Ishikawa (cell line): ENCODE results near the gene BMP4.

ENCODE experiments used
- CEBPB ChIP-seq: IDR thresholded peaks from 2 replicates; pipeline ENCODE4 v1.6.1; 2012
- CREB1 ChIP-seq: IDR thresholded peaks from 2 replicates; pipeline ENCODE4 v1.6.1; 2012; ENCODE audit warnings: low read depth
- EGR1 ChIP-seq: IDR thresholded peaks from 2 replicates; pipeline ENCODE4 v1.6.1; 2012
- EP300 ChIP-seq: IDR thresholded peaks from 2 replicates; pipeline ENCODE4 v1.6.1; 2012; ENCODE audit warnings: borderline replicate concordance
- FOXM1 ChIP-seq: IDR thresholded peaks from 2 replicates; pipeline ENCODE4 v1.6.1; 2012; ENCODE audit warnings: low read depth, borderline replicate concordance
- MAX ChIP-seq: IDR thresholded peaks from 2 replicates; pipeline ENCODE4 v1.6.1; 2012
- NFIC ChIP-seq: IDR thresholded peaks from 2 replicates; pipeline ENCODE4 v1.6.1; 2012
- RAD21 ChIP-seq: IDR thresholded peaks from 2 replicates; pipeline ENCODE4 v1.6.1; 2012; ENCODE audit warnings: low read depth
- TAF1 ChIP-seq: IDR thresholded peaks from 2 replicates; pipeline ENCODE4 v1.6.1; 2012; ENCODE audit warnings: low read depth, mild to moderate bottlenecking
- TCF12 ChIP-seq: IDR thresholded peaks from 2 replicates; pipeline ENCODE4 v1.6.1; 2012; ENCODE audit warnings: low read depth
- TEAD4 ChIP-seq: IDR thresholded peaks from 2 replicates; pipeline ENCODE4 v1.6.1; 2012
- USF1 ChIP-seq: IDR thresholded peaks from 2 replicates; pipeline ENCODE4 v1.6.1; 2012
- YY1 ChIP-seq: IDR thresholded peaks from 2 replicates; pipeline ENCODE4 v1.6.1; 2012; ENCODE audit warnings: low read depth
- ZBTB7A ChIP-seq: IDR thresholded peaks from 2 replicates; pipeline ENCODE4 v1.6.1; 2012; ENCODE audit warnings: low read depth
- TF ChIP-seq, protein P1 (sequence below): IDR thresholded peaks from 2 replicates; pipeline ENCODE4 v1.6.1; 2012; ENCODE audit warnings: low read depth, mild to moderate bottlenecking

The BMP4 gene

GRCh38 chr14:53956427-53957201 lies at the start of gene BMP4:
Gene BMP4 (minus strand): TSS chr14:53956825. CDS start chr14:53952222, 4,603 bp downstream.
- TF ChIP-seq ZBTB7A = no peak
- TF ChIP-seq, protein P1, sequence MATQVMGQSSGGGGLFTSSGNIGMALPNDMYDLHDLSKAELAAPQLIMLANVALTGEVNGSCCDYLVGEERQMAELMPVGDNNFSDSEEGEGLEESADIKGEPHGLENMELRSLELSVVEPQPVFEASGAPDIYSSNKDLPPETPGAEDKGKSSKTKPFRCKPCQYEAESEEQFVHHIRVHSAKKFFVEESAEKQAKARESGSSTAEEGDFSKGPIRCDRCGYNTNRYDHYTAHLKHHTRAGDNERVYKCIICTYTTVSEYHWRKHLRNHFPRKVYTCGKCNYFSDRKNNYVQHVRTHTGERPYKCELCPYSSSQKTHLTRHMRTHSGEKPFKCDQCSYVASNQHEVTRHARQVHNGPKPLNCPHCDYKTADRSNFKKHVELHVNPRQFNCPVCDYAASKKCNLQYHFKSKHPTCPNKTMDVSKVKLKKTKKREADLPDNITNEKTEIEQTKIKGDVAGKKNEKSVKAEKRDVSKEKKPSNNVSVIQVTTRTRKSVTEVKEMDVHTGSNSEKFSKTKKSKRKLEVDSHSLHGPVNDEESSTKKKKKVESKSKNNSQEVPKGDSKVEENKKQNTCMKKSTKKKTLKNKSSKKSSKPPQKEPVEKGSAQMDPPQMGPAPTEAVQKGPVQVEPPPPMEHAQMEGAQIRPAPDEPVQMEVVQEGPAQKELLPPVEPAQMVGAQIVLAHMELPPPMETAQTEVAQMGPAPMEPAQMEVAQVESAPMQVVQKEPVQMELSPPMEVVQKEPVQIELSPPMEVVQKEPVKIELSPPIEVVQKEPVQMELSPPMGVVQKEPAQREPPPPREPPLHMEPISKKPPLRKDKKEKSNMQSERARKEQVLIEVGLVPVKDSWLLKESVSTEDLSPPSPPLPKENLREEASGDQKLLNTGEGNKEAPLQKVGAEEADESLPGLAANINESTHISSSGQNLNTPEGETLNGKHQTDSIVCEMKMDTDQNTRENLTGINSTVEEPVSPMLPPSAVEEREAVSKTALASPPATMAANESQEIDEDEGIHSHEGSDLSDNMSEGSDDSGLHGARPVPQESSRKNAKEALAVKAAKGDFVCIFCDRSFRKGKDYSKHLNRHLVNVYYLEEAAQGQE = no peak
- TF ChIP-seq MAX = no peak
- no peak for TF ChIP-seq CREB1
- TF ChIP-seq CEBPB = no peak
- TF ChIP-seq TEAD4 = no peak
- TF ChIP-seq NFIC = no peak
- TF ChIP-seq EGR1 = no peak
- TF ChIP-seq EP300 = no peak
- no peak for TF ChIP-seq FOXM1
- TF ChIP-seq TCF12 = no peak
- no peak for TF ChIP-seq USF1
- TF ChIP-seq YY1 = no peak
- TF ChIP-seq RAD21 = no peak
- TF ChIP-seq TAF1 = no peak

DNA sequence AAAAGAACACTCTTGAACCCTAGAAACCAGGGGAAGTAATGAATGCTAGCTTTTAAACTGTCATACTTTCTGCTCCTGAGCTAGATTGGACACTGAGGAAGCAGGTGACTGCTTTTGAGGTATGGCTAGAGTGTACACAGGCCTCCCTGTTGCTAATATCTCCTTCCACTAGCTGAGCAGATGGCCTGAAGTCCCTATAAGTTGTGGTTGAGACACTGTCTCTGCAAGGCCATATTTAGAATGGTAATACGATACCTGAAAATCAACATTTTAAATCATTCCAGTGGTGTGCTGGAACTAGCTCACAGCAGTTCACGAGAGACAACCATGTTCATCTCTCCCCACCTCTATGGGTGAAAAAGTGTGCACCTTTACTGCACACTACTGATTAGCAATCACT lies 46.4 kb upstream of the BMP4 start:
- TF ChIP-seq NFIC = no peak
- no peak for TF ChIP-seq ZBTB7A
- no peak for TF ChIP-seq TAF1
- TF ChIP-seq MAX = no peak
- no peak for TF ChIP-seq CEBPB
- TF ChIP-seq, protein P1 = no peak
- TF ChIP-seq RAD21 = no peak
- TF ChIP-seq YY1 = no peak
- TF ChIP-seq EP300 = no peak
- no peak for TF ChIP-seq TCF12
- TF ChIP-seq USF1 = no peak
- TF ChIP-seq TEAD4 = no peak
- no peak for TF ChIP-seq FOXM1
- TF ChIP-seq CREB1 = no peak
- TF ChIP-seq EGR1 = no peak

DNA sequence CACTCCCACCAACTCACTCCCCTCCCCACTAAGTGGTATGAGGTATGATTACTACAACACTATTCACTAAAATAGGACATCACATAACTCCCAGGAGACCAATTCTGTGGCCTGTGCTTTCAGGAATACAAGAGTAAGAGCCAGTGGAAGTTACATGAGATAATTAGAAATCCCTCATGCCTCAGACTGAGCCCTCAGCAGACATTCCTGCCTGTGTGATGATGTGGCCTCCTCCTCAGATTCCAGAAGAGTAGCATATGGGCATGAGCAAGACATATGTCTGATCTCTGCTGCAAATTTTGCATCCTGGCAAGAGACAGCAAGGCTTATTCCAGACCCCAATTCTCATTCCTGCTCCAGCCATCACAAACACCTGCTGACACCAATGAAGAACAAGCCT lies 46.0 kb upstream of the BMP4 start:
- TF ChIP-seq TAF1 (no peak), CREB1 (no peak), CEBPB (no peak), ZBTB7A (no peak), MAX (no peak), TCF12 (no peak), EGR1 (no peak), YY1 (no peak), TEAD4 (no peak), RAD21 (no peak)

GRCh38 chr14:54001189-54001878 lies 44.7 kb upstream of the BMP4 start:
- no peak for TF ChIP-seq TEAD4
- no peak for TF ChIP-seq CEBPB
- no peak for TF ChIP-seq CREB1
- TF ChIP-seq, protein P1 = no peak
- no peak for TF ChIP-seq EP300
- no peak for TF ChIP-seq NFIC
- no peak for TF ChIP-seq TAF1
- TF ChIP-seq FOXM1 = no peak
- TF ChIP-seq ZBTB7A = no peak
- no peak for TF ChIP-seq MAX
- no peak for TF ChIP-seq EGR1
- TF ChIP-seq RAD21 = no peak; the same call in 1 of the 2 replicates
